G401.6 (cell line): Measurements from ENCODE around the gene GALNT17.

ENCODE experiments used
- FAIRE-seq: peaks from 2 replicates; lab custom pipeline; 2012; peaks lifted over from hg19 to GRCh38; lab: Jason Lieb, UNC

Gene GALNT17

DNA sequence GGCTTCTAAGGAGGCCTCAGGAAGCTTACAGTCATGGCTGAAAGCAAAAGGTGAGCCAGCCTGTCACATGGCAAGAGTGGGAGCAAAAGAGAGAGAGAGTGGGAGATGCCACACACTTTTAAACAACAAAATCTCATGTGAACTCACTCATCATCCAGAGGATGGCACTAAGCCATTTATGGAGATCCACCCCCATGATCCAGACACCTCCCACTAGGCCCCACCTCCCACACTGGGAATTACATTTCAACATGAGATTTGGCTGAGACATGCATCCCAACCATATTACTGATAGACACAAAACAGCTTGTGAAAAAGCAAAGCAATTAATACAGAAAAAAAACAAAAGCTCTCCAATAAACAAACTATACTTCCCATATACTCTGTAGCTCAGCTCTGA is 210.3 kb downstream of the GALNT17 start:
- no peak for FAIRE-seq

DNA sequence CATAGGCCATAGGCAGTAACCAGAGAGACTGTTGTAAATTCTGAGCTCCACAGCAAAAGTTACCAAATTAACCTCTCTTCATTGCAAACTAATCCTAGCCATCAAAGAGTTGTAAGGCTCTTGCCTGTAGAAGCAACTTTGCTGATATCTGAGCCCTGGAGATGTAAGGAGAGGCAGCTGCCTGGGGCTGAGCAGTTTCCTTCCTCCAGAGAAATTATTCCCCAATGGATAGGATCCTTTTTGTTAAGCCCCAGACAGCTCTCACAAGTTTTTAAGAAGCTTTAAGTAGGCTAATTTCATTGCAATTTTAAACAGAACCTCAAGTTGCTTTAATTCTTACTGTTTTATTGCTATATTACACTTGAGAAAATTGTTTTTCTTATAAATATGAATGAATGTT is 211.1 kb downstream of the GALNT17 start:
- no peak for FAIRE-seq

- no peak for FAIRE-seq
Measured at GRCh38 chr7:71343892-71344291, 211.9 kb downstream of the GALNT17 start.

DNA sequence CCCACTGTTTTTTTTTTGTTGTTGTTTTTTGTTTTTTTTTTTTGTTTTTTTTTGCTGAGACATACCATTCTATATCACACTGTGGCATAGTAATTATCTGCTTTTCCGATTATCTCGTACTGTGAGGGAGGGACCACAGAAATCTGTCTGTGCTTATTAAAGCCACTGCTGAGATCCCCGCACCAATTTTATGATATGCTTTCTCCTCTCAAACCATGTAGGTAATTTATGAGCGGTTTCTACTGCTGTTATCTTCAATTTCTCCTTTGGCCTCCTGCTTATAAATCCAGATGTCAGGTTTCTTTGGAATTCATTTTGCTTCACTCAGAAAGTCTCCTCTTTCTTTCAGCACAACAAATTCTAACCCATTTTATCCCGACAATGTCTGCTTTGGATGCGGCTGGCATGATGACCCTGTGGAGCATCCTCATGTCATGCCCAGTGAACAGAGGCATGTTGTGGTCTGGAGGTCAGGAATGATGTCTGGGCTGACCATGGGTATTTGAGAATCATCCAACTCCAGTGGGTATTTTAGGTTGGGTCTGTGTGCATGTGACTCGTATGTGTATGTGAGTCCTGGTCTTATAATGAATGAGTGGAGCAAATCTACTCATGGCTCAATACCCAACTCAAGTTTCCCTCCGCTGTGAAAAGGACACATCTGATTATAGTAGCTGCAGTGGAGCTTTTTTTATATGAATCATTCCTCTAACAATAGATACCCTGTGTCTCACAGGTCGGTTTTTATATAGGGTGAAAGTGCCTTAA is 213.4 kb downstream of the GALNT17 start:
- FAIRE-seq: no peak

GRCh38 chr7:71348821-71349681 is 217.1 kb downstream of the GALNT17 start:
- FAIRE-seq: no peak

DNA sequence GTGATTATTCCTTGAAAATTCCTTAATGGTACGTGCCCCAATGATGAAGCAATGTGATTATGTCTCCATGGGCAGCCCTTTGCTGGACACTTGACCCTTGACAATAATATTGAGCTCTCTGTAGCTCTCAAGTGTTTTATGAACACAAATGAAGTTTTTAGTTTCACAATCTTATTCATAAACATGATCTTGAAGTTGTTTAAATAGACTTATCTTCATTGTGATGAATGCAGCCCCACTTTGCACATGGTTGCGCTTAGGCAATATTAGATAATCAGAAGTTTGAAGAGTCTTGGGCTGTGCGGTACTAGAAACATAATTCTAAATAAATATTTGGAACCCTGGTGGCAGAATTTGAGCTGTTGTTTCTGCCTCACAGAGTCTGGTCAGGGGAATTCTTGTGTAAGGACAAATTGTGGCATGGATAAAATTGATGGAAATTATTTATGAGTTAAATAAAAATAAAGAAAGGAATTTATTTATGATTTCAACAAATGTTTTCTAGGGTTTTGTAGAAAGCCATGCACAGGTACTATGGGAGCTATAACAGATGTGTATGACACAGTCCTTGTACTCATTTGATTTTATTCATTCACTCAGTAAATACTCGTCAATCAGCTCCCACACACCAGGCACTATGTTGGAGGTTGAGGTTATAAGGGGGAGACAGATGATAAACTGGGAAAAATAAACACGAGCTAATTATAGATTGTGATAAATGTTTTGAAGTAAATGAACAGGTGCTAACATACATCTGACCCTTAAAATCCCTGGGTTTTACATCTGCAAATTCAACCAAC is 217.9 kb downstream of the GALNT17 start:
- FAIRE-seq: no peak

DNA sequence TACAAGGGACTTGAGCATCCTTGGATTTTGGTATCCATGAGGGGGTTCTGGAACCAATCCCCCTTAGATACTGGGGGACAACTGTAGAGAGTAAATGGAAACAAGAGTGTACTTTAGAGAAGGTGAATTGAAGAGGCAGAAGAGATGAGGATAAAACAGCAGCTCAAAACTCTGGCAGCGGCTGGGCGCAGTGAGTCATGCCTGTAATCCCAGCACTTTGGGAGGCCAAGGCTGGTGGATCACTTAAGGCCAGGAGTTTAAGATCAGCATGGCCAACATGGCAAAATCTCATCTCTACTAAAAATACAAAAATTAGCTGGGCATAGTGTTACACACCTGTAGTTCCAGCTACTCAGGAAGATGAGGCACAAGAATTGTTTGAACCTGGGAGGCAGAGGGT is 218.7 kb downstream of the GALNT17 start:
- FAIRE-seq: no peak

DNA sequence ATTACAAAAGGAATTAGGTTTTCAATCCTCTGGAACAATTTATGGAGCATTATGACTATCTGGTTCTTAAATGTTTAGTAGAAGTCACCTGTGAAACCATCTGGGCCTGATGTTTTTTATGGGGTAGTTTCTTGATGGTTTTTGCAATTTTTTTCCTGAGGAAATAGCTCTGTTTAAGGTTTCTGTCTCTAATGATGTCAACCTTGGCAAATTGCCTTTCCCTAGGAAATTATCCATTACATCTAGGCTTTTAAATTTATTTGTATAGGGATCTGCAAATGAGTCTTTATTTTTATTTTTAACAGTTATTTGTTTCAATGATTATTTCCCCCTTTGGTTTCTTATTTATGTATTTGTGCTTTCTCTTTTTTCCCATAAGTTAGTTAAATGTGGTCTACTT is 222.8 kb downstream of the GALNT17 start:
- FAIRE-seq: no peak

DNA sequence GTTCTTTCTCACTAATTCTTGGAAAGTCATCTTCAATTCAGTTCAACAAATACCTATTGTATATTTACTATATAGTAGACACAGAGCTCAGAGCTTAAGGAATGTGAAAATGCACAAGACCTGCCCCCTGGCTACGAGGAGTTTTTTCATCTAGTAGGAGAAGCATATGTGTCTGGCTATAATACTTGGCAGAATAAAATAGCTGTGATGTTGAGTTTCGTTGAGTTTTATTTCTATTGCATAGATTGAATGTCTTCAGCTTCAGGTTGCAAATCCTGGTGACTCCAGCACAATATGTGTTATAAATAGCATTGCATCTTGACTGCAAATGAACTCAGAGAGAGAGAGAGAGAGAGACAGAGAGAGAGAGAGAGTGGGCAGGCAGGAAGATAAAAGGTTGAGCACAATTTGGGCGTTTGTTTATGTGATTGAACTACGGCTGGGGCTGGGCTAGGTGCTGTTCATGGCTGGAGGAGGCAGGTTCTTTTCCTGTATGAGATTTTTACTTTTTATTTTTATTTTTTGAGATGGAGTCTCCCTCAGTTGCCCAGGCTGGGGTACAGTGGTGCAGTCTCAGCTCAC is 229.6 kb downstream of the GALNT17 start:
- no peak for FAIRE-seq

DNA sequence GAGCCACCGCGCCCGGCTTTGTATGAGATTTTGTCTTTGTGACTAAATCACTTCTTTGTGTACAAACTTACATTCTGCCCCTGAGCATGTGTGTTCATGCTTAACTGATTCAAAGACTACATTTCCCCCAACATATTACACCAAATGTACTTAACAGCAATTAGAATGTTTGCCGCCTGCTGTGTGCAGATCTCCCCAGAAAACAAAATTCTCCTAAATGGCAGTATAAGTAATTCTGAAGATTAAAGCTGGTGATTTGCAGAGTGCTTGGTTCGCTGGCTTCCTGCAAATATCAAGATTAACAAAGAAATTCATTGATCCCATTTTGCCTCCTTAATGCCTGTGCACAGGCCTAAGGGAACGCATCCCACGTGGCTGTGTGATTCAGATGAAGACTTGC is 230.3 kb downstream of the GALNT17 start:
- no peak for FAIRE-seq

GRCh38 chr7:71363223-71363622 is 231.3 kb downstream of the GALNT17 start:
- FAIRE-seq: no peak

DNA sequence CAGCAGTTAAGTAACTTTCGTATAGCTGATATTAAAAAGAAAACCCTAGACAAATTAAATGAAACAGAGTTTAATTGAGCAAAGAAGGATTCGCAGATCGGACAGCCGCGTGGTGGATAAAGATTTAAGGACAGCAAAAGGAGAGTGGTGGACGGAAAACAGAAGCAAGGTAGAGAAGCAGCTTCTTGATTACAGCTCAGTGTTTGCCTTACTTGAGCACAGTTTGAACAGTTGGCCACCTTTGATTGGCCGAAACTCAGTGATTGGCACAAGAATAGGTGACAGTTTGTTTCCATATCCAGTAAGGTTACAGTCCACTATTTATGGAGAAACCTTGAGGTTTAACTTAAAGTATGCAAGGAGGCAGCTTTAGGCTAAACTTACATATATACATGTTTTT is 231.7 kb downstream of the GALNT17 start:
- no peak for FAIRE-seq

DNA sequence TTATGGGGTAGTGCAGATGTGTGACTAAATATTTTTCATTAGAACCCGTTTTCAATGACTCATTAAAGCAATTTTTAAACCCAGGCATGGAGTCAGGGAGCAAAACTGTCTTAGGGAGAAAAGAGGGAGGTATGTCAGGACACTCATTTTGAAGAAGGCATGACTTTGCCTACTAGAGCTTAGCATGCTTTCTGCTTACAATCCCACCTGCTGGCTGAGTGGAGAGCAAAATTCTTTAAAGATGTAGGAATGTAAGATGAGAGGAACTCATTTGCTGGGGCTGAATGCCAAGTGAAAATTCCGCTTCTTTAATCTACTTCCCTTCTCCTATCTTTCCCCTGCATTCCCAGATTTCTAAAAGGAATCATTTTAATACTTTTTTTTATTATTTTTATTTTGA is 232.6 kb downstream of the GALNT17 start:
- FAIRE-seq: no peak

DNA sequence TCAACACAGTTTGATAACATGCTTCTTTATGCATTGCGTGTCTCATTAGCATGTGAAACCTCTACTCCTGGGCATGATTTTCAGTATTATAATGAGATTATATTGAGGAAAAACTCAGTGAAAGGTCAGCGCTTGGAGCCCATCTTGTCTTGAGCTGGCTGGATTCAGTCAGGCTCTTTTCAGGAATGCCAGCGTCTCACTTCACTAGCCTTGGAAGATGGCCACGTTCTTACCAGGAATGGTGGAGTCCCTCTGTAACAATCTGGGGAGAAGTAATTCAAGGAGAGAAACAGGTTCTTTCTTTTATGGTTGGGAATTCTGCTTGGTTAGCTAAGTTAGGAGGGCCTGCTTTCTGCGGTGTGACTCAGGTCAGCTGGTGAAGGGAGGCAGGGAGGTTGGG is 241.0 kb downstream of the GALNT17 start:
- no peak for FAIRE-seq

GRCh38 chr7:71377062-71377461 is 245.1 kb downstream of the GALNT17 start:
- no peak for FAIRE-seq

GRCh38 chr7:71377469-71377868 is 245.5 kb downstream of the GALNT17 start:
- FAIRE-seq: no peak

GRCh38 chr7:71384094-71384493 is 252.2 kb downstream of the GALNT17 start:
- FAIRE-seq: no peak

- no peak for FAIRE-seq
Measured at GRCh38 chr7:71385330-71385729, 253.4 kb downstream of the GALNT17 start.

DNA sequence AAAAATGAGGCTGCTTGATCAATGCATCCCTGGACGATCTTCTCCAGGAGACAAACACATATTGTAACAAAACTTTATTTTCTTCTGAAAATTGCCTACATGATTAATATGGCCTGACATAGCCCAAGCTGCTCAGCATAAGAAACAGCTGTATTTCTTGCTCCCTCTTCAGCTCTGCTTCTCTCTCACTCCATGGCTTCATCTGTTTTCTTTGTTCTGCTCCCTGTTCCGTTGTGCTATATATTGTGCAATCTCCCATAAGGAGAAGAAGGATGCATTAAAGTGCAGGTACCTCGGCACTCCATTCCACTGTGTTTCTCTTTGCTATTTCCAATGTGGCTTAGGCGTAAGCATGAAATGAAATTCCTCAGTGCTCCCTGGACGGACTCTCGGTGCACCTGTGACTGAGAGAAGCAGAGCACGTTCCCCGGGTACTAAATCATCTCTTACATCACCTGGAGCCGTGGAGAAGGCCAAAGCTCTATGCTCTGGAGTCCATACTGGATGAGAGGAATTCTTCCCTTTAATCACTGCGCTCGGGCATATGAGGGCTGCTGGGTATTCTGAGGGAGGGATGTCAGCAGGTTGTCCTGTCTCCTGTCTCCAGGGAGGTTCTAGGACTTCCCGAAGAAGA is 254.3 kb downstream of the GALNT17 start:
- no peak for FAIRE-seq

DNA sequence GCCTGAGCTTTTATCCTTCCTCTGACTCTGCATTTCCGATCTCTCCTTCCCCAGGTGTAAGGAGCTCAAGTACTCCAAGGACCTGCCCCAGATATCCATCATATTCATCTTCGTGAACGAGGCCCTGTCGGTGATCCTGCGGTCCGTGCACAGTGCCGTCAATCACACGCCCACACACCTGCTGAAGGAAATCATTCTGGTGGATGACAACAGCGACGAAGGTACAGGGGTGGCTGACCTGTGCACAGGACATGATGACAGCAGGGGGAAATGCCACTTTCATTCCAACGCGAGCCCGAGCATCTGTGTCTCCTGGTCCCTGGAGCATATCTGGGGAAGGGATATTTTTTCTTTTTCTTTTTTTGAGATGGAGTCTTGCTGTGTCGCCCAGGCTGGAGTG is 256.2 kb downstream of the GALNT17 start:
- FAIRE-seq: no peak

- FAIRE-seq: no peak
Measured at GRCh38 chr7:71389976-71390375, 258.0 kb downstream of the GALNT17 start.

DNA sequence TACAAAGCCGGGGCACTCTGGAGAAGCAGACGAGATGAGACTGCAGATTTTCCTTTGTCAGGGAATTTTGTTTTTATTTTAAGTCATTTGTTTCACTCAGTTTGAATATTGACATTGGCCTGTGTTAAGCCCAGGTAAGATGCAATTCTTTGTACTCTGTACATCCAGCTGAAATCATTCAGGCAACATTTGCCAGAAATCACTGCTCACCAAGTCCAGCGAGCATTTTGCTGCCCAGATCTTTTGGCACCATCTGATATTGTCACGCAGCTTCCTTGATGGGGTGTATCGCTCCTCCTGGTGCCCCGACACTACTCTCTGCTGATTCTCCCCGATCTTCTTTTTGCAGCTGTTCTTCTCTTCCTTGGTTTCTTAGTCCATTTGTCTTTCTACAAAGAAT is 261.7 kb downstream of the GALNT17 start:
- FAIRE-seq: no peak
